Measurements from ENCODE around the gene GLCE. TPM values are rescaled to one million over a fixed set of nuclear protein-coding genes. Genes with fewer than 3 reads are reported as not detected.

GLCE gene
- total RNA-seq, 3 donors from 2014 or later (not counting 1 experiment from before 2014, with no cell fraction given): 2.0 to 4.5 (median 3.4) TPM

- no peak for TF ChIP-seq CTCF (IDR thresholded peaks at IDR 0.05)
- WGBS (ENCODE audit: insufficient coverage): 90% methylated on average over 5 of the region's 5 CpGs
- no peaks in the 10 kb centered on the region for H3K9me3 Mint-ChIP-seq
- H3K36me3 ChIP-seq (ENCODE audit: control insufficient read depth, insufficient read depth, low read length): no peaks in the 10 kb centered on the region
- no peak overlapping the region for H3K4me3 Mint-ChIP-seq
- no peaks in the 10 kb centered on the region for H3K9me3 ChIP-seq (ENCODE audit: control insufficient read depth, insufficient read depth, low read length)
- H3K4me3 ChIP-seq (ENCODE audit: low read length): no peak overlapping the region
- ATAC-seq: no peak
- H3K27ac ChIP-seq (ENCODE audit: low read length): no peak overlapping the region
- no peaks in the 10 kb centered on the region for H3K4me1 ChIP-seq (ENCODE audit: control insufficient read depth, insufficient read depth, low read length)
- peaks cover 0 to 10% of the 10 kb centered on the region in 2 donors for H3K27me3 Mint-ChIP-seq (ENCODE audit: low read depth in 2 of 2)
- H3K27me3 ChIP-seq (ENCODE audit: control insufficient read depth, insufficient read depth, low read length): no peaks in the 10 kb centered on the region
- H3K27ac Mint-ChIP-seq: no peak overlapping the region
- no peaks in the 10 kb centered on the region for H3K4me1 Mint-ChIP-seq
- no peak for DNase-seq
- no peaks in the 10 kb centered on the region for H3K36me3 Mint-ChIP-seq
- intact Hi-C loops (cut with micrococcal nuclease): no loop called here
Measured at GRCh38 chr15:69308949-69309348, 148.5 kb downstream of the GLCE start.

- WGBS (ENCODE audit: insufficient coverage): 89% methylated on average over 4 of the region's 5 CpGs
- Histone ChIP-seq H3K27me3 (ENCODE audit: control insufficient read depth, insufficient read depth, low read length) (no peaks in the 10 kb centered on the region), H3K36me3 (ENCODE audit: control insufficient read depth, insufficient read depth, low read length) (no peaks in the 10 kb centered on the region), H3K9me3 (ENCODE audit: control insufficient read depth, insufficient read depth, low read length) (no peaks in the 10 kb centered on the region), H3K4me3 (ENCODE audit: low read length) (no peak overlapping the region), H3K4me1 (ENCODE audit: control insufficient read depth, insufficient read depth, low read length) (no peaks in the 10 kb centered on the region), H3K27ac (ENCODE audit: low read length) (no peak overlapping the region)
- H3K27ac Mint-ChIP-seq: no peak overlapping the region
- DNase-seq (no peak), ATAC-seq (no peak)
- intact Hi-C loops (cut with micrococcal nuclease): no loop called here
- H3K27me3 Mint-ChIP-seq (ENCODE audit: low read depth in 2 of 2): peaks cover 0 to 10% of the 10 kb centered on the region in 2 donors
- no peak overlapping the region for H3K4me3 Mint-ChIP-seq
- H3K9me3 Mint-ChIP-seq: no peaks in the 10 kb centered on the region
- H3K36me3 Mint-ChIP-seq: no peaks in the 10 kb centered on the region
- H3K4me1 Mint-ChIP-seq: no peaks in the 10 kb centered on the region
- TF ChIP-seq CTCF (IDR thresholded peaks at IDR 0.05): no peak
Measured at GRCh38 chr15:69311319-69311721, 150.9 kb downstream of the GLCE start.

GRCh38 chr15:69313432-69314000 lies 153.1 kb downstream of the GLCE start:
- Histone ChIP-seq H3K4me3 (ENCODE audit: low read length) (no peak overlapping the region), H3K27ac (ENCODE audit: low read length) (no peak overlapping the region), H3K36me3 (ENCODE audit: control insufficient read depth, insufficient read depth, low read length) (no peaks in the 10 kb centered on the region), H3K27me3 (ENCODE audit: control insufficient read depth, insufficient read depth, low read length) (no peaks in the 10 kb centered on the region), H3K4me1 (ENCODE audit: control insufficient read depth, insufficient read depth, low read length) (no peaks in the 10 kb centered on the region), H3K9me3 (ENCODE audit: control insufficient read depth, insufficient read depth, low read length) (no peaks in the 10 kb centered on the region)
- no peak overlapping the region for H3K27ac Mint-ChIP-seq
- H3K36me3 Mint-ChIP-seq: no peaks in the 10 kb centered on the region
- ATAC-seq: no peak
- peaks cover 0 to 5% of the 10 kb centered on the region in 2 donors for H3K27me3 Mint-ChIP-seq (ENCODE audit: low read depth in 2 of 2)
- H3K9me3 Mint-ChIP-seq: no peaks in the 10 kb centered on the region
- no peak for DNase-seq
- H3K4me1 Mint-ChIP-seq: no peaks in the 10 kb centered on the region
- intact Hi-C loops (cut with micrococcal nuclease): no loop called here
- 47% methylated on average over 7 of the region's 8 CpGs for WGBS (ENCODE audit: insufficient coverage)
- TF ChIP-seq CTCF (IDR thresholded peaks at IDR 0.05): no peak
- no peak overlapping the region for H3K4me3 Mint-ChIP-seq

- no peak for TF ChIP-seq CTCF (IDR thresholded peaks at IDR 0.05)
- intact Hi-C loops (cut with micrococcal nuclease): no loop called here
- no peak overlapping the region for H3K4me3 Mint-ChIP-seq
- no peaks in the 10 kb centered on the region for H3K4me1 Mint-ChIP-seq
- no peaks in the 10 kb centered on the region for H3K36me3 Mint-ChIP-seq
- Histone ChIP-seq H3K9me3 (ENCODE audit: control insufficient read depth, insufficient read depth, low read length) (no peaks in the 10 kb centered on the region), H3K4me3 (ENCODE audit: low read length) (no peak overlapping the region), H3K36me3 (ENCODE audit: control insufficient read depth, insufficient read depth, low read length) (no peaks in the 10 kb centered on the region), H3K4me1 (ENCODE audit: control insufficient read depth, insufficient read depth, low read length) (no peaks in the 10 kb centered on the region), H3K27ac (ENCODE audit: low read length) (no peak overlapping the region), H3K27me3 (ENCODE audit: control insufficient read depth, insufficient read depth, low read length) (no peaks in the 10 kb centered on the region)
- DNase-seq: no peak
- 63% methylated on average over 6 of the region's 6 CpGs for WGBS (ENCODE audit: insufficient coverage)
- H3K27me3 Mint-ChIP-seq (ENCODE audit: low read depth in 2 of 2): peaks cover 0 to 3% of the 10 kb centered on the region in 2 donors
- H3K27ac Mint-ChIP-seq: no peak overlapping the region
- ATAC-seq: no peak
- no peaks in the 10 kb centered on the region for H3K9me3 Mint-ChIP-seq
Measured at GRCh38 chr15:69314131-69314530, 153.7 kb downstream of the GLCE start.

Data from natural killer cell (primary cell).